H1 (cell line): ENCODE data around the gene PAF1. TPM values are rescaled to one million over a fixed set of nuclear protein-coding genes. Genes with fewer than 3 reads are reported as not detected.

ENCODE experiments used
- ASH2L ChIP-seq: fragments of 200-600, 300-600 bp; sonication (generic); IDR thresholded peaks from one replicate; pipeline ENCODE4 v1.7.1; 2017; ENCODE audit warnings: low read length
- BACH1 ChIP-seq: IDR thresholded peaks from 2 replicates; pipeline ENCODE4 v1.6.1; 2012; ENCODE audit warnings: low read length, improper control_type of control experiment
- CEBPB ChIP-seq: IDR thresholded peaks from 2 replicates; pipeline ENCODE4 v1.6.1; 2012; ENCODE audit warnings: low read depth, low read length
- CHD1 ChIP-seq: IDR thresholded peaks from 2 replicates; pipeline ENCODE4 v1.6.1; 2012; ENCODE audit warnings: low read depth, low read length, improper control_type of control experiment
- CREB1 ChIP-seq: IDR thresholded peaks from 2 replicates; pipeline ENCODE4 v1.6.1; 2012; ENCODE audit warnings: inconsistent platforms
- CTBP2 ChIP-seq: IDR thresholded peaks from 2 replicates; pipeline ENCODE4 v1.7.0; 2011; ENCODE audit warnings: borderline replicate concordance, mild to moderate bottlenecking, moderate library complexity, mixed read lengths, low read length; ENCODE audit not compliant: insufficient read depth, insufficient read length
- CTCF ChIP-seq, 3 experiments: IDR thresholded peaks; 1 replicate in 2 of 3; 2 replicates in 1 of 3; pipeline versions ENCODE4 v1.5.1 to v1.6.1; 2011; ENCODE audit warnings: low read length in 3 of 3, mild to moderate bottlenecking in 3 of 3, inconsistent platforms in 2 of 3, low read depth in 1 of 3, moderate library complexity in 1 of 3; ENCODE audit not compliant: insufficient read depth in 1 of 3; ENCODE audit errors: control extremely low read depth in 1 of 3
- EGR1 ChIP-seq: IDR thresholded peaks from 2 replicates; pipeline ENCODE4 v1.6.1; 2011; ENCODE audit warnings: low read depth, low read length, borderline replicate concordance
- FOSL1 ChIP-seq: IDR thresholded peaks from 2 replicates; pipeline ENCODE4 v1.6.1; 2011; ENCODE audit warnings: mild to moderate bottlenecking, low read depth, low read length, moderate library complexity; ENCODE audit not compliant: insufficient read depth
- JUN ChIP-seq: IDR thresholded peaks from 2 replicates; pipeline ENCODE4 v1.6.1; 2011; ENCODE audit warnings: low read depth, mild to moderate bottlenecking, improper control_type of control experiment, low read length
- KDM4A ChIP-seq: IDR thresholded peaks from one replicate; pipeline ENCODE4 v1.7.1; 2012; ENCODE audit warnings: low read depth, mild to moderate bottlenecking, moderate library complexity, low read length, inconsistent platforms; ENCODE audit not compliant: severe bottlenecking
- MAX ChIP-seq: IDR thresholded peaks from 2 replicates; pipeline ENCODE4 v1.6.1; 2012; ENCODE audit warnings: inconsistent platforms
- POLR2A ChIP-seq, 2 experiments: IDR thresholded peaks; 1 replicate in 1 of 2; 2 replicates in 1 of 2; pipeline ENCODE4 v1.6.1; 2011; ENCODE audit warnings: low read depth in 2 of 2, low read length in 2 of 2, mild to moderate bottlenecking in 2 of 2; ENCODE audit errors: control extremely low read depth in 1 of 2
- POLR2AphosphoS5 ChIP-seq: IDR thresholded peaks from 2 replicates; pipeline ENCODE4 v1.6.1; 2011; ENCODE audit warnings: low read depth, low read length
- POU5F1 ChIP-seq: IDR thresholded peaks from 2 replicates; pipeline ENCODE4 v1.6.1; 2011; ENCODE audit warnings: low read depth, mild to moderate bottlenecking, low read length, moderate library complexity
- RAD21 ChIP-seq, 2 experiments: IDR thresholded peaks in 1 of 2; conservative IDR thresholded peaks in 1 of 2; 2 replicates each; pipeline ENCODE4 v1.6.1; 2011; ENCODE audit warnings: low read depth in 2 of 2, low read length in 2 of 2, improper control_type of control experiment in 1 of 2, inconsistent platforms in 1 of 2, mild to moderate bottlenecking in 1 of 2, moderate library complexity in 1 of 2
- RBBP5 ChIP-seq: IDR thresholded peaks from 2 replicates; pipeline ENCODE4 v1.7.1; 2012; ENCODE audit warnings: low read depth, mild to moderate bottlenecking, inconsistent platforms, low read length, moderate library complexity, borderline replicate concordance
- SAP30 ChIP-seq: fragments of 300-600 bp; sonication (generic); IDR thresholded peaks from 2 replicates; pipeline ENCODE4 v1.7.1; 2012; ENCODE audit warnings: low read length, moderate library complexity, mild to moderate bottlenecking, inconsistent platforms; ENCODE audit not compliant: insufficient read depth, insufficient replicate concordance
- SIX5 ChIP-seq: IDR thresholded peaks from 2 replicates; pipeline ENCODE4 v1.6.1; 2011; ENCODE audit warnings: mild to moderate bottlenecking, low read depth, low read length
- SP1 ChIP-seq: IDR thresholded peaks from 2 replicates; pipeline ENCODE4 v1.6.1; 2011; ENCODE audit warnings: low read depth, low read length
- SP4 ChIP-seq: IDR thresholded peaks from 2 replicates; pipeline ENCODE4 v1.6.1; 2012; ENCODE audit warnings: low read length, inconsistent platforms
- TCF12 ChIP-seq: IDR thresholded peaks from 2 replicates; pipeline ENCODE4 v1.6.1; 2011; ENCODE audit warnings: low read depth, mild to moderate bottlenecking, low read length
- TEAD4 ChIP-seq: IDR thresholded peaks from 2 replicates; pipeline ENCODE4 v1.6.1; 2012; ENCODE audit warnings: low read depth, low read length, inconsistent platforms, mixed read lengths
- polyA plus RNA-seq, 7 experiments: library from polyadenylated mRNA; depleted of rRNA in 3 of 7; stranded (reverse) in 5 of 7; unstranded in 2 of 7; fragments of >200 nt in 5 of 7; fragments of 200-250 nt in 2 of 7; gene quantifications; 1 replicate in 5 of 7; 2 replicates in 1 of 7; 4 replicates in 1 of 7; pipeline versions ENCODE4 v1.2.1 to v1.2.3, GENCODE V29; 2011 to 2013; ENCODE audit warnings: missing spikeins in 2 of 7, mixed read lengths in 2 of 7
- total RNA-seq: library from RNA; stranded (reverse); fragmentation: NEBNext Ultra II Directional; extraction: Animal tissue kit (Norgen Biotek cat#: 25700); gene quantifications from 2 replicates; pipeline ENCODE4 v1.2.1, GENCODE V29; 2021

Gene PAF1
- total and polyA plus RNA-seq, 2 of the 8 experiments (the other 6 are each of a cell fraction or from before 2014, with no cell fraction given), result 31.4 to 58.6 TPM

- TF ChIP-seq CTCF (IDR thresholded peaks at IDR 0.05; ENCODE audit: control extremely low read depth in 1 of 3, insufficient read depth in 1 of 3, low read depth in 1 of 3, low read length in 3 of 3) (peak in 1 of 3 experiments; percentile 22; a peak in 2 of 4 replicates), CREB1 (peak; percentile 91), RAD21 (IDR thresholded peaks at IDR 0.05 in 1 of 2, conservative IDR thresholded peaks at IDR 0.05 in 1 of 2; ENCODE audit: low read depth in 2 of 2, low read length in 2 of 2) (no peak), KDM4A (peak; percentile 18), POLR2A (IDR thresholded peaks at IDR 0.05; ENCODE audit: control extremely low read depth in 1 of 2, low read depth in 2 of 2, low read length in 2 of 2) (peak; percentile 93 to 98), ASH2L (peak; percentile 89), TEAD4 (0 out of 2 replicates have a peak, but pooled peaks have one; percentile 1), BACH1 (0 out of 2 replicates have a peak, but pooled peaks have one; percentile 5), CEBPB (peak; percentile 35; the same call in 1 of the 2 replicates), SP4 (peak; percentile 99), TCF12 (0 out of 2 replicates have a peak, but pooled peaks have one; percentile 21), CTBP2 (peak; percentile 62), SIX5 (peak; percentile 46), EGR1 (no peak), POLR2AphosphoS5 (peak; percentile 98), SP1 (peak; percentile 97), JUN (peak; percentile 7; the same call in 1 of the 2 replicates), POU5F1 (no peak), RBBP5 (no peak), CHD1 (no peak), FOSL1 (no peak), SAP30 (no peak), MAX (peak; percentile 80)
Observed at GRCh38 chr19:39390751-39391437, at the start of gene PAF1, which contains the start of gene MED29 (continued).
